Nucleus accumbens (tissue), 56 donors: ENCODE results near the gene GARIN5B.
A peak's percentile ranks its signal among the peaks of the same experiment; 100 is the strongest.

Source experiments
- DNase-seq, 56 donors: peaks; one replicate each; lab custom pipeline; 2025; lab: John Stamatoyannopoulos, UW

Gene GARIN5B

DNA sequence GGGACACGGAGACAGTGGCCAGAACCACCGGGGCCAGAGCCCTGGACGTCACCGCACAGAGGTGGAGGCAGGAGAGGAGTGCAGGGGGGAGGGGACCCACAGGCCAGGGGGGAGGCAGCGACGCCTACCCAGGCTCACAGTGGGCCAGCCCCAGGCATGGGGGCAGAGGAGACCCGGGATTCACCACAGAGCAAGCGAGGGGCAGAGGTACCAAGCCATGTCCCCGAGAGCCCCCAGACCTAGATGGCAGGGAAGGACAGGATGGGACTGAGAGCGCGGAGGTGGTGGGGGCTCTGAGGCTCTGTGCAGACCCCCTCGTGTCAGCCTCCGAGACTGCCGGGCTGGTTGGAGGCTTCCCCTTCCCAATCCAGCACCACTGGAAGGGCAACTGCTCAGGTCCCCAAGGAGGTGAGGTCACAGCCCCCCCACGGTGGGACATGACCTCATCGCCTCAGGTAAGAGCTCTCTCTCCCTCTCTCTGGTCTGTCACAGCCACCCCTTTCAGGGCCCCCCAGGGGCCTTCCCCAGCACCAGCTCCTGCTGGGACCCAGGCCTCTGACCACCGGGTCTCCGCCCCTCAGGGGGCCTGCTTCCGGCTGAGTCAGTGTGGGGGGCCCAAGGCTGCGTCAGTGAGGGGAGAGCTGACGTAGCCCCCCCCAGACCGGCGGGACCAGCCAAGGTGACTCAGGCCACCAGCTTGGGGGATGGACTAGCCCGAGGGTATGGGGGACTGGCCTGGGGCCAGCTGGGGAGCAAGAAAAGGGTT, 9.4 kb upstream of the GARIN5B start:
- DNase-seq: no peak

DNA sequence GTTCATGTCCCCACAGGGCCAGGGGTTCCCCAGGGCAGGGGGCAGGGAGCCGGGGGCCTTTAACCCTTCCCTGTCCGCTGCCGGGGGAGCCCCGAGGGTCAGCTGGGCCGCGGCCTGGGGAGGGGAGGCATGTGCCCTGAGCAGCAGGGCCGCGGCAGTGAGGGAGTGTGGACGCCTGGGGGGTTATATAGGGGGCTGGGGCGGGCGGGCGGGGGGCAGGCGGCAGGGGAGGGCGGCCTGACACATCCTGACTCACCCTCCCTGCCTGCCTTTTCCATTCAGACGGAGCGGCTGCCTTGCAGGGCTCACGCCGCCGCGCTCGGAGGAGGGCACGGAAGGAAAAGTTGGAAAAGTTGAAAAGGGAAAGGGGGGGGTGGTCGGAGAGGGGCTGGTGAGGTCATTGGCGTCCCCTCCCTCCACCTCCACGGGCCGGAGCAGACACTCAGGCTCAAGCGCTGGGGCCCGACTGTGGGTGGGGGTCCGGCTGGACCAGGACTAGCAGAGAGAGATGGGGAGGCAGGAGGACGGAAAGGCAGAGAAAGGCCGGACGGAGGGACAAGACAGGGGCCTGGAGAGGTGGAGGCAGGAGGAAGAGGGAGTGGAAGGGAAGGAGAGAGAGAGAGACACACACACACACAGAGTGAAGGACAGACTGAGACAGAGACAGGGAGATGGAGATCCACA, 7.4 kb upstream of the GARIN5B start, which contains the start of gene IL11:
Gene IL11, minus strand, starts transcription at position 159 of the 684 bp plus-strand sequence. Its CDS starts 153 bp downstream, at position 6.
- no peak for DNase-seq

DNA sequence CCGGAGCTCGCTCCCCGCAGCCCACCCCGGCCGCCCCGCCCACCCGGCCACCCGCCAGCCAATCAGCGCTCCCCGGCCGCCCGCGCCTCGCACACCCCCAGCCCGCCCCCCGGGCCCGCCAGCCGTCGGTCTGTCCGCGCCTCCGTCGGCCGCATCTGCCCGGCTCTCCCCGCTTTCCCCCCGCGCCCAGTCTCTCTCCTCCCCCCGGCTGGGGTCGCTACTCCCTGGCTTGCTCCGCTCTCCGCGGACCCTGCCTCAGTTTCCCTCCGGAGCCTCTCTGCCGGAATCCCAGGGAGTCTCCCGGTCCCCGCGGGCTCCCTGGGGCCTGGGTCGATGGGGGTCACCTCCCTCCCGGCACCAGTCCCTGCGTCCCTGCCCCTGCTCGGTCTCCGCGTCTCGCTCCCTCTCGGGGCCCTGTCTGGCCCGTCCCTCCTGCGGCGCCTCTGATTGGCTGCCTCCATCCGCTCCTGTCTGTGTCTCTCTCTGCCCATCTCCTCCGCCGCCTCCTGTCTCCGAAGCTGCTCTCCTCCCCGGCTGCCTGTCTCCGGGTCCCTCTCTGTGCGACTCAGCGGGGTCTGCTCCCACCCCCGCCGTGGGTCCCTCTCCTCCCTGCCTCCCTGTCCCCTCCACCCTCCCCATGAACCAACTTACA, 6.7 kb upstream of the GARIN5B start:
- no peak for DNase-seq

DNA sequence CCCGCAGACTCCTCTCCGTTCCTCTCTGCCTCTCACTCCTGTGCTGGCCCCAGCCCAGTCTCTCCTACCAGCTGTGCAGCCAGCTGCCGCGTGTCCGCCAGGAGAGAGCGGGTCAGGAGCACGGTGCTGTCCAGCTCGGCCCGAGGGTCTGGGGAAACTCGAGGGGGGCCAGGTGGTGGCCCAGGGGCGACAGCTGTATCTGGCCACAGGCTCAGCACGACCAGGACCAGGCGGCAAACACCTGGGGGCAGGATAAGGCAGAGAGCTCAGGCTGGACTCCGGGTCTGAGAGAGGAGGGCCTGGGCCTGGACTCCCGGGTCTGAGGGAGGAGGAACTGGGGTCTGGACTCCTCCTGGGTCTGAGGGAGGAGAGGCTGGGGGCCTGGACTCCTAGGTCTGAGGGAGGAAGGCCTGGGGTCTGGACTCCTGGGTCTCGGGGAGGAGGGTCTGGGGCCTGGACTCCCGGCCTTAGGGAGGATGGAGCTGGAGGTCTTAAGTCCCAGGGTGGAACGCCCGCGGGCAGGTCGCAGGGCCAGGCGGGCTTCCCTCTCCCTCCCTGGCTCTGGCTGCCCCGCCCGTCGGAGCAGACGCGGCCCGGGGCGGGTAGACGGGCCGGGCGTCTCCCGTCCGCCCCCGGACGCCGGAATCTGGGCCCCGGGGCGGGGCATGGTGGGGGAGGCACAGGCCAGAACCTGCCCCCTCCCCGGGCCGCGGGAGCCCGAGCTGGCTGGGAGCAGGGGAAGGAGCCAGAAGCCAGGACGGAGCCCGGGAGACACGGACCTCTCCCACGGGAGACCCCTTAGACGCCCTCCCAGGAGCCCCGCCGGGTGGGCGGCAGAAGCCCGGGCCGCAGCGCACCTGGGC, 5.9 kb upstream of the GARIN5B start:
- DNase-seq: peak in 1 of 56 donors; percentile 7

DNA sequence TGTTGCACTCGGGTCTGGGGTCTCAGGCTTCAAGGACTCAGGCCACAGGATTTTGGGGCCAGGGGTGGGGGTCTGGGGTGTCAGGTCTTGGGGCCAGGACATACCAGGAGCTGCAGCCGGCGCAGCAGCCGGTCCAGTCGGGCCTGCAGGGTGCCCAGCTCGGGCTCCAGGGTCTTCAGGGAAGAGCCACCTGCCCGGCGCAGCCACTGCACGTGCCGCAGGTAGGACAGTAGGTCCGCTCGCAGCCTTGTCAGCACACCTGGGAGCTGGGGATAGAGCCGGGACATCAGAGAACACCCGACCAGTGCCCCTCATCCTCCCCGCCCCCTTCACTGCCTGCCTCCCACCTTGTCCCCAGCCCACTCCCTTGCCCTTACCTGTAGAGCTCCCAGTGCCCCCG, 5.0 kb upstream of the GARIN5B start:
- DNase-seq: no peak

DNA sequence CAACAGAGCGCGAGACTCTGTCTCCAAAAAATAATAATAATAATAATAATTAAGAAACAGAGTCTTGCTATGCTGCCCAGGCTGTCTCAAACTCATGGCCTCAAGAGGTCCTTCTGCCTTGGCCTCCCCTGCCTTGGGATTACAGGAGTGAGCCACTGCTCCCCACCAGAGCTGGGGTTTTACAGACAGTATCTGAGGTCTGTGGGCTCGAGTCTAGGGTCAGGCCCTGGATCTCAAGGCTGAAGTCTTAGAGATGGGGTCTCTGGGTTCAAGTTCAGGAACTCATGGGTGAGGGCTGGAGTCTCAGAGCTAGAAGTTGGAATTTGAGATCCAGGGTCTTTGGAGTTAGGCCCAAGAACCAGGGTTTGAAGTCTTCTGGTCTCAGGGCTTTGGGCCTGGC, 3.7 kb upstream of the GARIN5B start:
- DNase-seq: no peak

DNA sequence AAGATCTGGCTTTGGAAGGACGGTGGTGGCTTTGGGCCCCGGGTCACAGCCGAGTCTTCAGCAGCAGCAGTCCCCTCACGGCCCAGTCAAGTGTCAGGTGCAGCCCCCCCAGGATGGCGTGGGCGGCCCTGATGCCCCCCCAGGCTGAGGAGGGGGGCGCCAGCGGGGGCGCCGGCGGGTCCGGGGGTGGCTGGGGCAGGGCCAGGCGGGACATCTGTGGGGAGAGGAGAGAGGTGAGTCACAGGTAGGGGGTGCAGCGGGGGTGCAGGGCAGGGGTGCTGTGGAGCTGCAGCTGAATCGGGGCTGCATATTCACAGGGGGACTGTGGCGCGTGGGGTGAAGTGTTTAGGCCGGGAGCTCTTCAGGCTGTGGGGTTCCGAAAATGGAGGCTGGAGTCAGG, 2.9 kb upstream of the GARIN5B start:
- DNase-seq: peak in 6 of 56 donors; percentile 2 to 26 (median 10)

DNA sequence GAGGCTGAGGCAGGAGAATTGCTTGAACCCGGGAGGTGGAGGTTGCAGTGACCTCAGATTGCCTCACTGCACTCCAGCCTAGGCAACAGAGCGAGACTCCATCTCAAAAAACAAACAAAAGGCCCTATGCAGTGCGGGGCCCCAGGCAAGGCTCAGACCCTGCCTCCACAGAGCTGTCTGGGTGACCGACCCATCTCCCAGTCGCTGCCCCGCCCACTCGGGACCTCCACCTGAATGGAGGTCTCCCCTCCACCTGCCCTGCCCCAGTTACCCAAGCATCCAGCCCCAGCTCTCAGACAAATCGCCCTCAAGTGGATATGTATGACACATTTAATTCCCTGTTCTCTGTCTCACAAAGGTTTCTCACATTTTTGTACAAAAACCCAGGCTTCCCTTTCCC, 2.2 kb upstream of the GARIN5B start:
- DNase-seq: no peak

DNA sequence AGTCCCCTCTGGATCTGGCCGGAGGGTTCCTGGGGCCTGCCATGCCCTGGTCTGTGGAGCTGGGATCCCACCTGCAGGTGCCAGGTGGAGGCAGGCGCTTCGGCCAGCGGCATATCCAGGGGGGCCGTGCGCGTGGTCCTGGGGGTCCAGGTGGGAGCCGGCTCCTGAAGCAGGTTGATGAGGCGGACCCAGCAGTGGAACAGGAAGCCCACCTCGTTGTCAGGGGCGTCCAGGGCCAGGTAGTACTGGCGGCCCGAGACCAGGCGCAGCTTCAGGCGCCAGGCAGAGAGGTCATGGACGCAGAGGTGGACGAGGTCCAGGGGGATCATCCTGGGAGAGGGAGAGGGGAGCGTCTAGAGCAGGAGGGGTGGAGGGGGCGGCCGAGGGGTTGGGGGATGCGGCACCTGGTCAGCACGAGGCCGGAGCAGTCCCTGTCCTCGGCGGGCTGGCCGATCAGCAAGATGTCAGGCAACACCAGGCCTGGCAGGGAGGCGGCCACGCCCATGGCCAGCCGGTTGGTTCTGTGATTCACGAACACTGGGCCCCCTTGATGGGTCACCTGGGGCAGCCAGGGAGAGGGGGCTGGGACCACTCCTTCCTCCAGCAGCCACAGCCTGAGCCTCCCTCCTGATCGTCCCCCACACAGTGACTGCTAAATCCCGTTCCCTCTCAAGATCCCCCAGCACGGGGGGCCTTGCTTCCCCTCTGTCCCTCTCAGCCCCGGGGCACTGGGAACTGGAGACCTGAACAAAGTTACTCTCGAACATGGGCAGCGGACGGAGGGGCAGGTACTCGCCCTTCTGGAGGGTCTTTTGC, 678 bp downstream of the GARIN5B start:
- DNase-seq: no peak

DNA sequence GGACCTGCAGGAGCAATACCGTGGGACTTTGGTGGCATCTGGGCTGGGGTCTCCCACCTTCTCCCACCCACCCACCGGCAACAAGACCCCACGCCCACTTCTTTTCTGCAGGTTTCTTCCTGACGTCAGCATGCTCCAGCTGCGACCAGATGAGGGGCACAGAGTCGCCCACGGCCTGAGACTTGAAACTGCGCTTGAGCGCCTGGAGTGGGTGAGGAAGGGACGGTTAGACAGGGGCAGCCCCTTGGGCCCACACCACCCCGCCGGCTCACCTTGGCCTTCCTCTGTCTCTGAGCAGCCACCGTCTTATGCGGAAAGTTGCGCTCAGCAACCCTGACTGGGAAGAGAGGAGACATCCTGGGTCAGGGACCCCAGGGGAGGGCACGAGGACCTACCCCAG, 2.2 kb downstream of the GARIN5B start:
- DNase-seq: no peak

DNA sequence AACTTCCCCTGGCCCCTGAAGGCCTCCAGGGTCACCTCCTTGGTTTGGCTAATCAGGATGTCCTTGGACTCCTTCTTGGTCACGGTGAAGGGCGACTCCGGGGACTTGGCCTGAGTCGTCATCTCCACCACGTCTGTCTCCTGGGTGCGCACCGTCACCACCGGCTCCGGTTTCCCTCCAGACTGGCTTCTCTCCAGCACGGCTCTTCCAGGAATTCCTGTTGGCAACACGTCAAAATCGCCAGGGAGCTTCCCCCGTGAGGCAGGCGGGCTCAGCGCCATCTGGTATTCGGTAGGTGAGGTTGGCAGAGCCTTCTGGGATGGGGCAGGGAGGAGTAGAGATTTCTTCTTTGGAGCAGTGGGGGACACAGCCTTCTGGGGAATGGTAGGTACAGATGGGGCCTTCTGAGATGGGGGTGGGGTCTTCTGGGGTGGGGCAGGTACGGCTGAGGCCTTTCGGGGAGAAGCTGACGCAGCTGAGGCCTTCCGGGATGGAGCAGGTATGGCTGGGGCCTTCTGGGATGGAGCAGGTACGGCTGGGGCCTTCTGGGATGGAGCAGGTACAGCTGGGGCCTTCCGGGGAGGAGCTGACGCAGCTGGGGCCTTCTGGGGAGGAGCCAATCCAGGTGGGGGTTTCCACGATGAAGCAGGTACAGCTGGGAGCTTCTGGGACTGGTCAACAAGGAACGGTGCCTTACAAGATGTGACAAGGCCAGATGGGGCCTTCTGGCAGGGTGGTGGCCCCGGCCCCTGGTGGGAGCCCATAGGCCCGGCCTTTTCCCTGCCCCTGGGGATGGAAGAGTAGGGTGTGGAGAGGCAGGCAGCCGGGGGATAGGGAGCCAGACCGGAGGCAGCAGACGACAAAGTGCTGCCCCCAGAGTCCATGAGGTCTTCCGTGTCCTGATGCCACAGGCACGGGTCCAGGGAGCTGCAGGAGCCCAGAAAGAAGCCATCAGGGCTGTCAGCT, 3.8 kb downstream of the GARIN5B start:
- no peak for DNase-seq

DNA sequence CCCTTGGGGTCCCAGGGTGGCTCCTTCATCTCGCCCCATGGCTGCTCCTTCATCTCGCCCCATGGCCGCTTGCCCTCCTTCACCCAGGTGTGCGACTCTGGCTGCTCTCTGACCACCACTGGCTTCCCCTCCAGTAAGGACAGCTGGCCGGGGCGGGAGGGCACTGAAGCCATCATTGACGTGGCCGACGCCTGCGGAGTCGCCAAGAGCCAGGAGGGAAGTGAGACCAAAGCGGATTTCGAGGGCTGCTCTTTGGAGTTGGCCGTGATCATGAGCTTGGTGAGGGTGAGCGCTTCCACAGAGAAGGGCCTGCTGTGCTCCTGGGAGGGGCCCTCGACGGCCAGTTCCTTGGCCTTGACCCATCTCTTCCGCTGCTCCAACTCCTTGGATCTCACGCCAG, 4.6 kb downstream of the GARIN5B start:
- no peak for DNase-seq

DNA sequence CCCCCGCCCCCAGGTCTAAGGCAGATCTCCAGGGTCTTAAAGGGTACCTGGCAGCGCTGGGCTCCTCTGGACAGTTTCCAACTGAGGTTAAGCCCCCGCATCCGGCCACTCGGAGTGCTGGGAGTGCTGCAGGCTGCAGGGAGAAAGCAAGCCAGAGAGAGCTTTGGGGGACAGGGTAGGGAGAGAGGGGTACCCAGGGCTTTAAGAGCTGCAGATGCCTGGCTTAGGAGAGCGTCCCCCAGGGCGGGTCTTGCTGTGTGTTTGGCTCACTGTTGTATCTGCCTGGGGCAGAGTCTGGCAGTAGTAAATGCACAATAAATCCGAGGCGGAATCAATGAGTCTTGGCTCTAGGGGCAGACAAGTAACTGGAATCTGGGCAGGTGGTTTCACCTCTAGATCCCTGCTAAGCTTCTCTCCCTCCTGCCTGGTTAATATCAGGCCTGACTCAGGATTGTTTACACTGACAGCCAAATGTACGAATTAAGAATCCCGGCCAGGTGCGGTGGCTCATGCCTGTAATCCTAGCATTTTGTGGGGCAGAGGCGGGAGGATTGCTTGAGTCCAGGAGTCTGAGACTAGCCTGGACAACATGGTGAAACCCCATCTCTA, 7.7 kb downstream of the GARIN5B start:
- DNase-seq: no peak

DNA sequence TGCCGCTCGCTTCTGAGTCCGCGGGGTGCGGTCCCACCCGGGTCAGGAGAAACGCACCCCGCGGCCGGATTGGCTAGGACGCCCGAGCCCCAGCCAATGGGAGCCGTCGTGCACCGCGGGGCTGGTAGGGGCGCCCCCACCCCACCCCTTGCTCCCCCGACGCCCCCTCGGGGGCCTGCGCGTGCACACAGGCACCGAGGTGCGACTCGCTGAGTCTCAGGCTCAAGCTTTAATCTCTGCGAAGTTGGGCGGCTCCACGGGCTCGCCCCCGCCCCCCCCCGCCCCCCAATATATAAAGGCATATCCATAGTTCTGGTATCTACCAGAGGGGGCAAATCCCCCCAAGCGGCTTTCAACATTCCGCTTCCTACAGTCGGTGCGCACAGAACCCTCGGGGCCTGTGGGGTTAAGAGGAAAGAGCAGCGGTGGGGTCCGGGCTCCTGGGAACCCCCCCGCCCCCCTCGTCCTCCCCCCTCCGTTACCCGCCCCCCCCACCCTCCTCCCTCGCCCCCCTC, 8.3 kb downstream of the GARIN5B start, which contains the start of gene COX6B2:
Gene COX6B2, minus strand, starts transcription at position 22 of the 515 bp plus-strand sequence. CDS start 198 bp downstream, outside the sequence.
- DNase-seq: peak in 1 of 56 donors; percentile 38

DNA sequence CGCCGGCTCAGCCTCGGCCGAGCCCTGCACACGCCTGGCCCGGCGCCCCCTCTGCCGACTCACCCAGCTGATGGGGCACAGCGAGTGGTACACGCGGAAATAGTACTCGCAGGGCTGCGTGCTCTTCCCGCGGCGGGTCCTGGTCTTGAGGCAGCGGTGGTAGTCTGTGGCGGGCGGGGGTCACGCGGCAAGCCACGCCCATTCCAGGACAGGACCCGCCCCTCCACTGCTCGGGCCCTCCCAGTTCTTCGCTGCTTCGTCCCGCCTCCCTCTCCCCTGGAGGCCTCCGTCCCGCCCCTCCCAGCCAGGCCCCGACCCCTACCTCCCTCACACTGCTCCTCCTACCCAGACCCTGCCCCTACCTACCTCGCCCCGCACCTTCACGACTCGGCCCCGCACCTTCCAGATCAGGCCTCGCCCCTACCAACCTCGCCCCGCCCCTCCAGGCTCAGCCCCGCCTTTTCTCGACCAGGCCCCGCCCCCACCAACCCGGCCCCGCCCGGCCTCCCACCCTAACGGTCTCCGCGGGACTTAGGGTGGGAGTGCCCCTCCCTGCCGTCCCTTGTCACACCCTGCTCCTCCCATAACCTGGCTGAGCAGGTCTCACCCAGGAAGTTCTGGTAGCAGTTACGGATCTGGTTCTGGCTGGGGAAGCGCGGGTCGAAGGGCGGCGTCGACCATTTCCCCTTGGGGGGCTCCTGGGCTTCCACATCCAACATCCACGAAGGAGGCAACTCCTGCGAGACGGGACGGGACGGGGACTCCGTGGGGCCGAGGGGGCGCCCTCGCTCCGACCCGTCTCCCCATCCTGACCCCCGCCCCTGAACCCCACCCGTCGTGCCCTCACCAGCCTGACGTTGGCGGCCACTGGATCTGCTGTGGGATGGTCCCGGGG, 9.0 kb downstream of the GARIN5B start:
- DNase-seq: peak in 7 of 56 donors; percentile 5 to 83 (median 16)

DNA sequence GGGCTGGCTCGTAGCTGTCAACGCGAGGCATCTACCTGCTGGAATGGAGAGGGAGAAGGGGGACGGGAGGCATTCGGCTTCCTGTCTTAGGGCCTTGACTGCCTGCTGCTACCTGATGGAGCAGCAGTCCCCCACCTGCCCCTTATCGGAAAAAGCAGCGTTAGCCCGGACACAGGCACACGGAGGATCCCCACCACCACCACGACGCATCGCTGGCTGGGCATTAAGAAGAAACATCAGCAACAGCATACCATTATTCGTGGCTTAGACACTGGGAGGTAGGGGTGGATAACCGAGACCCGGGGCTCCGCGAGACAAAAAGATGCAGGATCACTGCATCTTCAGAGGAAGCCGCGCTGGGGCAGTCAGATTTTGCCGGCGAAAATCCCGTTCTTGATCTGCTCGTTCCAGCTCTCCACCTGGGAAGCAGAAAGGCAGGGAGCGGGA, 9.7 kb downstream of the GARIN5B start:
- DNase-seq: no peak
